RWPE1 (cell line): Measurements from ENCODE around the gene PIGT.

Source experiments
- CTCF ChIA-PET: fragments of 350-600 bp; sonication (Branson Sonifier 250); formaldehyde crosslinking; extraction: SDS; loops from one replicate; lab custom pipeline; 2021; lab: Yijun Ruan, JAX
- POLR2A ChIA-PET: fragments of 400-600 bp; formaldehyde crosslinking; extraction: SDS; loops from one replicate; lab custom pipeline; 2020; ENCODE audit warnings: antibody characterized with exemption; ENCODE audit not compliant: low non-redundant PET; lab: Yijun Ruan, JAX
- DNase-seq: peaks from one replicate; pipeline ENCODE4 v3.0.0; 2012; ENCODE audit warnings: low spot score
- H3K27ac ChIP-seq: fragments of 450-650 bp; 2 replicates; pipeline ENCODE4 v1.5.1; 2017
- CTCF ChIP-seq: fragments of 450-650 bp; conservative IDR thresholded peaks from 2 replicates; pipeline ENCODE4 v1.5.1; 2017; ENCODE audit warnings: low read depth, mild to moderate bottlenecking

The PIGT gene

GRCh38 chr20:45440424-45440823 lies 24.5 kb downstream of the PIGT start:
- H3K27ac ChIP-seq = no peak overlapping the region
- POLR2A ChIA-PET = interaction anchor here (0.6 kb wide), 1 partner anchor 121 kb away, joined by 3 read pairs; no protein-coding TSS in a partner anchor
- DNase-seq = no peak
- CTCF ChIA-PET = interaction anchor here (0.7 to 1.9 kb wide), 2 partner anchors 67 to 129 kb away, joined by 3 to 9 read pairs; no protein-coding TSS in a partner anchor
- TF ChIP-seq CTCF = no peak

GRCh38 chr20:45440891-45441685 lies 25.1 kb downstream of the PIGT start:
- no peak overlapping the region for H3K27ac ChIP-seq
- no peak for TF ChIP-seq CTCF
- POLR2A ChIA-PET = no interaction called here
- CTCF ChIA-PET = interaction anchor here (0.7 to 1.9 kb wide), 2 partner anchors 67 to 129 kb away, joined by 3 to 9 read pairs; no protein-coding TSS in a partner anchor
- DNase-seq = no peak

GRCh38 chr20:45441746-45442145 lies 25.8 kb downstream of the PIGT start:
- POLR2A ChIA-PET = no interaction called here

GRCh38 chr20:45444050-45444449 lies 28.1 kb downstream of the PIGT start:
- TF ChIP-seq CTCF = no peak
- POLR2A ChIA-PET = no interaction called here
- no peak for DNase-seq
- CTCF ChIA-PET = interaction anchor here (1.4 to 1.5 kb wide), 3 partner anchors 15 to 125 kb away, joined by 3 to 6 read pairs (median 4); partner anchors contain the start of gene SYS1
- no peak overlapping the region for H3K27ac ChIP-seq

More at GRCh38 chr20:45441746-45442145, 25.8 kb downstream of the PIGT start:
- H3K27ac ChIP-seq = no peak overlapping the region
- no peak for DNase-seq
- TF ChIP-seq CTCF = no peak
- CTCF ChIA-PET = interaction anchor here (0.6 kb wide), 1 partner anchor 39 kb away, joined by 3 read pairs; no protein-coding TSS in a partner anchor

- H3K27ac ChIP-seq = no peak overlapping the region
- ChIA-PET CTCF (interaction anchor here (0.6 to 1.9 kb wide), 6 partner anchors 9 to 134 kb away, joined by 3 to 6 read pairs (median 3); no protein-coding TSS in a partner anchor), POLR2A (no interaction called here)
- peak; percentile 62 for TF ChIP-seq CTCF
- DNase-seq = peak; percentile 84
These were observed 30.0 kb downstream of the PIGT start for GRCh38 chr20:45445805-45446562.

- ChIA-PET POLR2A (no interaction called here), CTCF (no interaction called here)
- TF ChIP-seq CTCF = no peak
- no peak overlapping the region for H3K27ac ChIP-seq
- DNase-seq = no peak
These were observed 32.3 kb downstream of the PIGT start for GRCh38 chr20:45448270-45448669.
